AG08396 (cell line): ENCODE data around the gene TCP11.

Experiments
- DNase-seq: peaks from one replicate; pipeline ENCODE4 v3.0.0; 2012; ENCODE audit warnings: low spot score, mixed read lengths

The TCP11 gene

GRCh38 chr6:35141007-35141655, at the start of gene TCP11:
Gene TCP11, minus strand, starts transcription at chr6:35141339. Its CDS starts 469 bp downstream, at chr6:35140870.
- DNase-seq = no peak

DNA sequence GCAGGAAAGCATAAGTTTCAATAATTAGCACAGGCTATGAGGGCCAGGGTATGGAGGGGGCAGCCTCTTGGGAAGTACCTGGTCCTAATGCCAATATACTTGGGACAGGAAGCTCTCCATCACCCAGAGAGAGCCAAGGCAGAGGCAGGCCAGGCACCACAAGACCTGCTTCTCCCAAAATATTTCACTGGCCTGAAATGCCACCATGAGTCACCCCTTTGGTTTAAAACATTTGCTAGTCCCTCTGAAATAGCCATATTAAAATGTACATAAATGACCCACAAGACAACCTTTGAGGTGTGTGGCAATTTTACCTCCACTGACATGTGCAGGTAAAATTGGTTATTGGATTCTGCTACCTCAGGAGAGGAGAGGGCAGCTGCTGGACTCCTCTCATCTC, 49.2 kb upstream of the TCP11 start:
- DNase-seq = no peak

- DNase-seq = no peak
Observed at GRCh38 chr6:35188886-35189285, 47.7 kb upstream of the TCP11 start.

- no peak for DNase-seq
Observed at GRCh38 chr6:35186571-35186970, 45.4 kb upstream of the TCP11 start.

DNA sequence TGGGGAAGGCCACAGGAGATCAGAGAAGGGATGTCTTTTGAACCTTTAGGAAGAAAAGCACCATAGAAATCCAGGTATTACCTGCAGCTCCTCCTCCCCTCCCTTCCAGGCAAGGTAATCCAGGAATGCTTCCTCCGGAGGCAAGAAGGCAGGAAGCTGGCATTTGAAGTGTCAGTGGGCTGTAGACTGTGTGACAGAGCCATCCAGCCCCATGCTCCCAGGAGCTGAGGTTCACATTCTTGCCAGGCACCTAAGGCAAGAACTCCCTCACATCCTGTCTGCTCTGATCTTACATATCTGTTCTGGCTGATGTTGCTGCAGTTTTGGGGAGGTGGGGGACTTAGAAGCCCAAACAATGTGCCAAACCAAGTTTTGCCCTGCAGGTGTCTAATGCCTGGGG, 44.8 kb upstream of the TCP11 start:
- DNase-seq = no peak

DNA sequence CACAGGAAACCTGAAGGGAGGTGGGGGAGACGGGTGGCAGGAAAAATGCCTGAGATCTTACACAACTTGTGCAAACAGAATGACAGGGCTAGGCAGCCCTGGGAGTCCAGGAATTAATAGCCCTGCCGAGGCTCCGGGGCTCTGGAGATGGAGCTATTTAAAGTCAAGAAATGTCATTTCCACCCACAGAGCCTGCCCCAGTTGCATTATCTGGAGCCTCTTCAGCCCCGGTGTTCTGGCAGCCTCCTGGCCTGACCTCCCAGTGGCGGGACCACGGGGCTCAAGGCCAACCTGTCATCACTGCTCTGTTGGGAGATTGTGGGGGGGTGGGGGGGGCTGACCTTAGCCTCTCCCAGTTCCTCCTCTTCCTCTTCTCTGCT, 44.2 kb upstream of the TCP11 start:
- peak; percentile 45 for DNase-seq

GRCh38 chr6:35184580-35185301, 43.6 kb upstream of the TCP11 start:
- DNase-seq = no peak

DNA sequence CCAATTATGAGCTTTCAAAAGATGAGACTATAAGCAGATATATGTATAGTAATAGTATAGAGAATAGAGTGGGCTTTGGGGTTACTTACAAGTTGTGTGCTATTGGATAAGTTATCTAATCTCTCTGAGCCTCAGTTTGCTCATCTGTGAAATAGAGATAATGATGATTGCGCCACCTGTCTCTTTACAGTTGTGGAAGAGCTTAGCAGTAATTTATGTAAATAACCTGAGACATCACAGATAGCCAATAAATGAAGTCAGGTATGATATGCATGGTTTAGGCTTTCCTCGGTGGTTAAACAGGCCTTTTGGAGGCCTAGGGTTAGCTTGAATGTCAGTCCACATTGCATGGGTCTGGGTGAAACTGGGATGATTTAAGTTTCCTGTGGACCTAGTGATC, 42.8 kb upstream of the TCP11 start:
- DNase-seq = no peak

- DNase-seq = no peak
Observed at GRCh38 chr6:35183281-35183680, 42.1 kb upstream of the TCP11 start.

GRCh38 chr6:35181933-35182612, 40.9 kb upstream of the TCP11 start:
- DNase-seq = peak; percentile 74

DNA sequence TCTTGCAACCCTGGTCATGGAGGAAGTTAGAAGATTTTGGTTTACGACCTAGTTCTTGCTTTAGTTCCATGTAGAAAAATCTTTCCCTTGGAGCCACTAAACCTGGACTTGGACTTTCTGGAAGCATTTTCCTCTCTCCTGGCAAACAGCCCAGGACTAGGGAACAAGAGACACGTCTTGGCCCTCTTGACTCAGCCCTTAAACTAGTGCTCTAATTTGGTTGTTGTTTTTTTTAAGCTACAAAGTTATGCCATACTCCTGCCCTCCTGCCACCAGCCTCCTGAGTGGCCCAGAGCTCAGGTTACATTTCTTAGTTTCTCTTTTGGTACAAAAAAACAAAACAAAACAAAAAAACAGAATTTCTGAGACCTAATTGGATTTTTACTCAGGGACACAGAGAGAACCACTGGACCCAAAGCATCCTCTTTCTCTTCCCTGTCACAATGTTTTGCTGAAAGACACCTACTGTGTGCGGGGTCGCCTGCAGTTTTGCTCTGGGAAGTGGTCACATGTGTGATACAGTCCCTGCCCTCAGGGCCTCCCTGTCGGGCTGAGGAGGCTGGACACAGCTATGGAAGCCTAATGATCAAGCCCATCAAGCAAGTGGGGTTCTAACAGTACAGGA, 40.3 kb upstream of the TCP11 start:
- peak; percentile 68 for DNase-seq

GRCh38 chr6:35179901-35180535, 38.9 kb upstream of the TCP11 start:
- DNase-seq = no peak

GRCh38 chr6:35178932-35179832, 38.0 kb upstream of the TCP11 start:
- no peak for DNase-seq

DNA sequence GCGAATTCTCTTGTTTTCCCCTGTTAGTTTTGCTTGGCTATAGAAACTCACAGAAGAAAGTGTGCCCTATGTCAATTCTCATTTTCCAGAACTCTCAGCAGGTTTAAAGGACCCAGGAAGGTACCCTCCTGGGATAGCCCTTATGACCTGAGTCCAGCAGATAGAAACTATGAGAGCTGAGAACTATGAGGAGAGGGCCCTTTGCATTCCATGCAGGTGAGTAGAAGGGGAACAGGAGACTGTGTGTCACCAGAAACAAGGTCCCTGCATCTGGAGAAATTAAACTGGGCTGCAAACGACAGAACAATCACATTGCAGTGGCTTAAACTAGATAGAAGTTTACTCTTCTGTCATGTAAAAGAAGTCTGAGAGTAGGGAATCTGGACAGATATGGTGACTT, 36.9 kb upstream of the TCP11 start:
- no peak for DNase-seq

DNA sequence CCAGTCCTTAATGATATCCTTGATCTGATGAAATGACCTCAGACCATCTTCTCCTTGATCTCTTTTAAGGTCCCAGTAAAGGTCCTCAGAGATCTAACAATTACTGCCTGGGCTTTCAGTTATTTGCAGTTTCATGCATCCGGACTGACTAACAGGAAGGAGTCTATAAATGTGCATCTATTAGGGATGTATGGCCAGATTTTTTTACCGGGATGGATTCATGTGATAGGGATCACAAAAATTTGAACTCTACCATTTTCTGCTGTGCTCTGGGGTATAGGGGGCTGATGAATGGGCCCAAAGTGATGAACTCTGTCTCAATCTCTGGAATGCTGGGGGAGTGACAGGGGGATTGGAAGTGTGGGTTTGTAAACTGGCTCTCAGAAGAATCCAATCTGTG, 36.5 kb upstream of the TCP11 start:
- DNase-seq = no peak

GRCh38 chr6:35177157-35177556, 36.0 kb upstream of the TCP11 start:
- no peak for DNase-seq

- DNase-seq = no peak
Observed at GRCh38 chr6:35176301-35177024, 35.3 kb upstream of the TCP11 start.

- no peak for DNase-seq
Observed at GRCh38 chr6:35174501-35174900, 33.4 kb upstream of the TCP11 start.

GRCh38 chr6:35174088-35174434, 32.9 kb upstream of the TCP11 start:
- DNase-seq = no peak

- no peak for DNase-seq
Observed at GRCh38 chr6:35173427-35174087, 32.4 kb upstream of the TCP11 start.
